GM23248 (cell line): ENCODE measurements around the gene CAMKV. TPM values are rescaled to one million over a fixed set of nuclear protein-coding genes. Genes with fewer than 3 reads are reported as not detected.

Source experiments
- DNase-seq: peaks from one replicate; pipeline ENCODE4 v3.0.0-alpha.2; 2015
- H2AFZ ChIP-seq: fragments of 200-600 bp; sonication (generic); 2 replicates; pipeline ENCODE4 v1.6.1; 2016; ENCODE audit warnings: antibody characterized with exemption
- H3F3A ChIP-seq: fragments of 200-600 bp; sonication (generic); 2 replicates; pipeline ENCODE4 v1.6.1; 2016; ENCODE audit warnings: mild to moderate bottlenecking, antibody characterized with exemption, mixed run types; ENCODE audit not compliant: insufficient read depth
- H3K27ac ChIP-seq: fragments of 200-600 bp; sonication (generic); 2 replicates; pipeline ENCODE4 v1.5.1; 2016; ENCODE audit warnings: mild to moderate bottlenecking
- H3K27me3 ChIP-seq: fragments of 200-600 bp; sonication (generic); replicated peaks from 2 replicates; pipeline ENCODE4 v1.6.1; 2016; ENCODE audit warnings: mild to moderate bottlenecking; ENCODE audit not compliant: insufficient read depth
- H3K36me3 ChIP-seq: fragments of 200-600 bp; sonication (generic); 2 replicates; pipeline ENCODE4 v1.6.1; 2016; ENCODE audit warnings: low read depth, mild to moderate bottlenecking
- H3K4me1 ChIP-seq: fragments of 200-600 bp; sonication (generic); 2 replicates; pipeline ENCODE4 v1.6.1; 2016; ENCODE audit warnings: mild to moderate bottlenecking; ENCODE audit not compliant: insufficient read depth
- H3K4me2 ChIP-seq: fragments of 200-600 bp; sonication (generic); one replicate; pipeline ENCODE4 v1.6.1; 2016; ENCODE audit warnings: mild to moderate bottlenecking; ENCODE audit not compliant: unreplicated experiment
- H3K4me3 ChIP-seq: fragments of 200-600 bp; sonication (generic); 2 replicates; pipeline ENCODE4 v1.5.1; 2016; ENCODE audit warnings: mild to moderate bottlenecking
- H3K79me2 ChIP-seq: fragments of 200-600 bp; sonication (generic); 2 replicates; pipeline ENCODE4 v1.6.1; 2016; ENCODE audit warnings: mild to moderate bottlenecking; ENCODE audit not compliant: insufficient read depth
- H3K9ac ChIP-seq: fragments of 200-600 bp; sonication (generic); 2 replicates; pipeline ENCODE4 v1.6.1; 2016; ENCODE audit warnings: mild to moderate bottlenecking
- H3K9me2 ChIP-seq: fragments of 200-600 bp; sonication (generic); 2 replicates; pipeline ENCODE4 v1.6.1; 2016; ENCODE audit warnings: mixed run types, mild to moderate bottlenecking, moderate library complexity; ENCODE audit not compliant: insufficient read depth
- H3K9me3 ChIP-seq: fragments of 200-600 bp; sonication (generic); one replicate; pipeline ENCODE4 v1.6.1; 2017; ENCODE audit warnings: low read depth
- H4K20me1 ChIP-seq: fragments of 200-600 bp; sonication (generic); 2 replicates; pipeline ENCODE4 v1.6.0; 2016; ENCODE audit not compliant: insufficient read depth
- EZH2 ChIP-seq: fragments of 200-600 bp; sonication (generic); IDR thresholded peaks from 2 replicates; pipeline ENCODE4 v1.6.1; 2018; ENCODE audit warnings: antibody characterized with exemption, mild to moderate bottlenecking; ENCODE audit not compliant: insufficient read depth, poor library complexity, severe bottlenecking
- EZH2phosphoT487 ChIP-seq: fragments of 200-600 bp; sonication (generic); IDR thresholded peaks from 2 replicates; pipeline ENCODE4 v1.6.1; 2018; ENCODE audit warnings: antibody characterized with exemption, moderate library complexity, mild to moderate bottlenecking, low read depth; ENCODE audit not compliant: insufficient read depth
- WGBS, 2 experiments: methylation state at CpG; one replicate each; pipeline ENCODE4 v1.1.6; 2015 to 2017; ENCODE audit warnings: low lambda C conversion rate in 2 of 2, low coverage in 1 of 2; ENCODE audit errors: missing lambda C conversion rate in 2 of 2; 5-methylcytosine and 5-hydroxymethylcytosine counted together
- in situ Hi-C: fragments of 300-500 bp; cut with MboI; formaldehyde crosslinking; loops from 2 replicates; pipeline ENCODE4 v1.15.0; 2020
- polyA plus RNA-seq: library from polyadenylated mRNA; unstranded; fragments of >200 nt; fragmentation: Nextera tagmentation; extraction: Ambion mirVana; gene quantifications from 2 replicates; pipeline ENCODE4 v1.2.1, GENCODE V29; 2016
- total RNA-seq: library from RNA; depleted of rRNA; stranded (reverse); fragments of >200 nt; shearing (Covaris generic); gene quantifications from 2 replicates; pipeline ENCODE4 v1.2.3, GENCODE V29; 2014

The CAMKV gene
- total and polyA plus RNA-seq, 2 experiments from 2014 or later = 0.19 TPM; not detected in 1

DNA sequence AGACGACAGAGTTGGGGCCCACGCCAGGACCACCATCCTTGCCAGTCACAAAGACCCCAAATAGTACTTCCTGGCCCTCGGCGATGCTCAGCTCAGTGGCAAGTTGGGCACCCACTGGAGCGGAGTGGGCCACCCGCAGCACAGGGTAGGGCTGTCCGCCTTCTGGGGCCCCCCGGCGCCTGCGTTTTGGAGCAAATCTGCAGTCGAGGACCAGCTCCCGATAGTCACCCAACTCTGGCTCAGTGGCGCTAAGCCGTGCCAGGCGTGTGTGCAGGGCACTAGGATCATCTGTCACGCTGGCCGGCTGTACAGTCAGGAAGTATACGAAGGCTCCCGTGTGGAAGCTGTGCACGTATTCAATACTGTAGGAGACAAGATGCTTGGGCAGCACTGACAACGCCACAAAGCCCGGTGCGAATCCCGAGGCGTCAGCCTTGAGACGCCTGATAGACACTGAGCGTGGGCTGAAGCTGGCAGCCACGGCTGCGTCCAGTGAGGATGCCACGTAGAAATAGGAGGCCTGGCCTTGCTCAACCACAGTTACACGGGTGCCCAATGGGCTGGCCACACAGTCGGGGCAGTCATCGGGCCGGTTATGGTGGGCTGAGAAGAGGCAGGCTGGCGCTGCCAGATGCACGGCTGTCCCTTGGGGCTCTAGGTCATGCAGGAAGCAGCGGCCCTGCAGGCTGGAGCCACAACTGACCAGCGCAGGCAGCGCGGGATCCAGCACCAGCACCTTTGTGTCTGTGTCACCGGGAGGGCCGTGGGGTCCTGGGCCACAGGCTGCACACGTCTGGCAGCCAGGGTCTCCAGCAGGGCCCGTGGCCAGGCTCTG lies 33.0 kb upstream of the CAMKV start:
- Histone ChIP-seq H3K4me3 (no peak overlapping the region), H3K79me2 (no peaks in the 10 kb centered on the region), H3K9me3 (no peaks in the 10 kb centered on the region), H3F3A (0 out of 2 replicates have a peak, but pooled peaks cover 5% of the 10 kb centered on the region), H3K27me3 (no peaks in the 10 kb centered on the region), H3K9me2 (no peaks in the 10 kb centered on the region), H3K36me3 (no peaks in the 10 kb centered on the region), H3K4me2 (no peak overlapping the region), H3K9ac (no peak overlapping the region), H4K20me1 (no peaks in the 10 kb centered on the region), H2AFZ (no peak overlapping the region), H3K4me1 (peaks cover 20% of the 10 kb centered on the region), H3K27ac (no peak overlapping the region)
- in situ Hi-C loops = no loop called here
- DNase-seq = no peak
- WGBS, 2 experiments = 86 to 89% methylated on average over 41 to 44 of the region's 44 CpGs
- no peak for TF ChIP-seq EZH2phosphoT487
- TF ChIP-seq EZH2 = no peak

DNA sequence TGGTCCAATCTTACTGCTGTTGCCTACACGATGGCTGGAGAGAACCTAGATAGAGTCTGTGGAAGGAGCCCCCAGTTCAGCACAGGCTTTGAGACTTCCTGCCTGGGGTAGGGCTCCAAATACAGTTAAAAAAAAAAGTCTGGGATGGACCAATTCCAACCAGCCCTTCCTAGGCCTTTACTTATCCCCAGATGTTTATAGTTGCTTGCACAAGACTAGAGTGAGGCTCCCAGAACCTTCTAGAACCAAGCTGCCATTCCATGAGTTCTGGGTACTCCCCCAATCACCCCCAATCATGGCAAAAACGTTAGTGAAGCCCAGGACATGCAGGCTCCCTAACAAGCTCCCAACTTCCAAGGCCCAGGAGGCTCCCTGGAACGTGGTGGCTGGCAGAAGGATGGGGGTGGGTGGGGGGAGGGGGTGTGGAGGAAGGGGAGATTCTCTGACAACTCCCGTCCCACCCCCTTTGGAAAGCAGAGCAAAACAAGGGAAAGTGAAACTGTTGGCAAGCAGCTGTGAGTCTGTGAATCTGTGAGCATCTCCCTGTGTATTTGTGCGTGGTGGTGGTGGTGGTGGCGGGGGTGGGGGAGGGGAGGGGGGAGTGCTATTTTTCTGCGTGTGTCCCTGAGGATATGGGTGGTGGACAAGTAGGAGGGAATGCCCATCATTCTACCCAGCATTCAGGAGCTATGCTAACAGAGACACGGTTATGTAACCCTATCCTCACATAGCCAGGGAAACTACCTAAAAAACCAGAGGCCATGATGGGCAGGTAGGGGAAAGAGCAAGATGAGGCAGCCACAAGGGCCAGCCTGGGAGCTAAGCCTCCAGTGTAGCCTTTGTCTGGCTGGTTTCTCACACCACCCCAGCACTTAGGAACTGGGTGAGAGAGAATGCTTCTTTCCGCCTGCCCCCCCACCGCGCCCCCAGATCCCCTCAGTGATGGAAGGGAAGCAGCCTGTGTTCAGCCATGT lies 31.9 kb upstream of the CAMKV start:
- in situ Hi-C loops = no loop called here
- Histone ChIP-seq H3F3A (0 out of 2 replicates have a peak, but pooled peaks cover 5% of the 10 kb centered on the region), H2AFZ (no peak overlapping the region), H3K4me3 (no peak overlapping the region), H3K9me2 (no peaks in the 10 kb centered on the region), H3K79me2 (no peaks in the 10 kb centered on the region), H3K27me3 (no peaks in the 10 kb centered on the region), H3K9me3 (no peaks in the 10 kb centered on the region), H3K27ac (peak overlapping the region; percentile 10; the same call in 1 of the 2 replicates), H3K9ac (no peak overlapping the region), H3K4me2 (no peak overlapping the region), H4K20me1 (no peaks in the 10 kb centered on the region), H3K4me1 (peaks cover 20% of the 10 kb centered on the region), H3K36me3 (no peaks in the 10 kb centered on the region)
- TF ChIP-seq EZH2phosphoT487 = no peak
- no peak for TF ChIP-seq EZH2
- DNase-seq = peak; percentile 21
- 48 to 55% methylated on average over 7 to 11 of the region's 11 CpGs for WGBS, 2 experiments

DNA sequence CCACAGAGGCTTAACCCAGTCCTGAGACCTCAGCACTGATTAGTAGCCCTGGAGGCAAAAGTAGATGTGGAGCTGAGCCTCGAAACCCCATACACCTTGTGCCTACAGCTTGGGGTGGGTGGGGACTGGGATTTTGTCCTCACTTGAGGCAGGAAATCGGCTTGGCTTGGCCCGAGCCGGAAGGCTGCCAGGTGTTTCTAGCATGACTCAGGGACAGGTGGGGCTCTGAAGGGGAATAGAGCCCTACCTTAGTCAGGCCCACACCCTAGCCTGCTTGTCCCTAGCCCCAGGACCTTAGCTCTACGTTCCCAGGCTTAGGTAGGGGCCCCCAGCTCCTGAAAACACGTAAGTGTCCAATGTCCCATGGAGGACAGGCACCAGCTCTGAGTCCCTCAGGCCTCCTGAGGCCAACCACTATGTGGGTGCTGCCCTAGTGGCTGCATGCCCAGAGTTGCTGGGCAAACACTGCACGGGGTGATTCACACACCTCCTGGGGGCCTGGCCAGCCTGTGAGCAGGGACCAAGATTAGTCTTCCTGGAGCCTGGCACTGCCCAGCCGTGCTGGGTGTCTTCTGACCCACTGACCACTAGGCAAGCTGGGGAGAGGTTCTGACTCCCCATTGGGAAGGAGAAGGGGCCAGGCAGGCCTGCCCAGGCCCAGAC lies 30.9 kb upstream of the CAMKV start:
- Histone ChIP-seq H4K20me1 (no peaks in the 10 kb centered on the region), H2AFZ (no peak overlapping the region), H3K27ac (peak overlapping the region; percentile 10; the same call in 1 of the 2 replicates), H3K4me2 (no peak overlapping the region), H3K79me2 (no peaks in the 10 kb centered on the region), H3F3A (no peaks in the 10 kb centered on the region), H3K27me3 (no peaks in the 10 kb centered on the region), H3K9ac (no peak overlapping the region), H3K4me1 (peaks cover 13% of the 10 kb centered on the region), H3K36me3 (no peaks in the 10 kb centered on the region), H3K4me3 (no peak overlapping the region), H3K9me3 (no peaks in the 10 kb centered on the region), H3K9me2 (no peaks in the 10 kb centered on the region)
- TF ChIP-seq EZH2phosphoT487 = no peak
- TF ChIP-seq EZH2 = no peak
- 54 to 57% methylated on average over 8 of the region's 8 CpGs for WGBS, 2 experiments
- DNase-seq = peak; percentile 90
- in situ Hi-C loops = no loop called here

DNA sequence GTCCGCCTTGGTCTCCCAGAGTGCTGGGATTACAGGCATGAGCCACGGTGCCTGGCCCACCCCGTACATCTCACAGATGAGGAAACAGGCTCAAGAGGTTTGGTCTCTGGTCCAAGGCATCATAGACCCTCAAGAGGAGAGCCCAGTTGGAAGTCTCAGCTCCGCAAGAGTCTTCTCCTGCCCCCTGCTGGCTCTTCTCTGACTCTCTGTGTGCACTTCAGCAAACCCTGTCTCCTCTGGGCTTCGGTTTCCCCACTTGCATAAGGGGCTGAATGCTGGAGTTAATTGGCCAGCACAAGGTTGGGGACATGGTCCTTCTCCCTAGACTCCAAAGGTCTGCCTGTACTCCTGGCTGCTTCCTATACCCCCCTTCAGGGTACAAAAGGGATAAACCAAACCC lies 30.1 kb upstream of the CAMKV start:
- no peak overlapping the region for H2AFZ ChIP-seq
- H4K20me1 ChIP-seq = no peaks in the 10 kb centered on the region
- in situ Hi-C loops = no loop called here
- no peaks in the 10 kb centered on the region for H3K36me3 ChIP-seq
- WGBS, 2 experiments = 94 to 97% methylated on average over 5 of the region's 5 CpGs
- H3K9ac ChIP-seq = no peak overlapping the region
- no peak overlapping the region for H3K4me3 ChIP-seq
- H3K4me2 ChIP-seq = no peak overlapping the region
- H3K9me3 ChIP-seq = no peaks in the 10 kb centered on the region
- TF ChIP-seq EZH2phosphoT487 = no peak
- H3K4me1 ChIP-seq = peaks cover 13% of the 10 kb centered on the region
- no peak overlapping the region for H3K27ac ChIP-seq
- no peaks in the 10 kb centered on the region for H3K79me2 ChIP-seq
- no peaks in the 10 kb centered on the region for H3F3A ChIP-seq
- no peaks in the 10 kb centered on the region for H3K9me2 ChIP-seq
- H3K27me3 ChIP-seq = no peaks in the 10 kb centered on the region
- DNase-seq = peak; percentile 14
